ENCODE measurements around the gene UBE3C.

DNA sequence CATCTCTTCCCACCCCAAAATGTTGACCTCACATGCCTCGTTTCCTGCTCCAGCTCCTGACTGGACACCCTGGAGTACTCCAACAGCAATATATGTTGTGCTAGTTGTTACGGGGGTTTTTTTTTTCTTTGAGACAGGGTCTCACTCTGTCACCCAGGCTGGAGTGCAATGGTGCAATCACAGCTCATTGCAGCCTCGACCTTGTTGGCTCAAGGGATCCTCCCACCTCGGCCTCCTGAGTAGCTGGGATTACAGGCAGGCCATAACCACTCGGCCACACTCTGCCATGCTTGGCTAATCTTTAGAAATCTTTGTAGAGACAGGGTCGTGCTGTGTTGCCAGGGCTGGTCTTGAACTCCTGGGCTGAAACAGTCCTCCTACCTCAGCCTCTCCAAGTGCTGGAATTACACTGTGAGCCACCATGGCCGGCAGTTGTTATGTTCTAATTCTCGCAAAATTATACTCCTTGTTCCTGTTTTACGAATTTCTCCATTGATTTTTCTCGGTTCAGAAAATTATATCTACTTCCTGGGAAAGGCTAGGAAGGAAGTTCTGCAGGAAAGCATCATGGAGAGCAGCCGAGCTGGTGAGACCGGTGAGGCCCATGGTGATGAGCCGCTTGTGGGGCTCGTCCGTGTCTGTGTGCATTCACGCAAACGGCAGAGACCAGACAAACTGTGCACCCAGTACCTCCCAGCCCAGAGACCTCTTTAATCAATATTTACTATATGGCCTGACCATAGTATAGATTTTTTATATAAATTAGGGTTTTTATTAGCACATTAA is 145.7 kb downstream of the UBE3C start:
- TF ChIP-seq POLR2AphosphoS5 (IDR thresholded peaks at IDR 0.05): no peak
- TF ChIP-seq EP300 (IDR thresholded peaks at IDR 0.05): no peak
- TF ChIP-seq POLR2A (IDR thresholded peaks at IDR 0.05): no peak
